Measurements from ENCODE around the gene KRTAP4-9. TPM values are rescaled to one million over a fixed set of nuclear protein-coding genes. Genes with fewer than 3 reads are reported as not detected.
A peak's percentile ranks its signal among the peaks of the same experiment; 100 is the strongest.
"Not testable (repeated sequence)": the region's sequence is repeated elsewhere in the genome, so short reads cannot be mapped to it uniquely, and the experiment has no call there.

Gene KRTAP4-9
- total and polyA plus RNA-seq, 5 experiments from 2014 or later, result not detected

DNA sequence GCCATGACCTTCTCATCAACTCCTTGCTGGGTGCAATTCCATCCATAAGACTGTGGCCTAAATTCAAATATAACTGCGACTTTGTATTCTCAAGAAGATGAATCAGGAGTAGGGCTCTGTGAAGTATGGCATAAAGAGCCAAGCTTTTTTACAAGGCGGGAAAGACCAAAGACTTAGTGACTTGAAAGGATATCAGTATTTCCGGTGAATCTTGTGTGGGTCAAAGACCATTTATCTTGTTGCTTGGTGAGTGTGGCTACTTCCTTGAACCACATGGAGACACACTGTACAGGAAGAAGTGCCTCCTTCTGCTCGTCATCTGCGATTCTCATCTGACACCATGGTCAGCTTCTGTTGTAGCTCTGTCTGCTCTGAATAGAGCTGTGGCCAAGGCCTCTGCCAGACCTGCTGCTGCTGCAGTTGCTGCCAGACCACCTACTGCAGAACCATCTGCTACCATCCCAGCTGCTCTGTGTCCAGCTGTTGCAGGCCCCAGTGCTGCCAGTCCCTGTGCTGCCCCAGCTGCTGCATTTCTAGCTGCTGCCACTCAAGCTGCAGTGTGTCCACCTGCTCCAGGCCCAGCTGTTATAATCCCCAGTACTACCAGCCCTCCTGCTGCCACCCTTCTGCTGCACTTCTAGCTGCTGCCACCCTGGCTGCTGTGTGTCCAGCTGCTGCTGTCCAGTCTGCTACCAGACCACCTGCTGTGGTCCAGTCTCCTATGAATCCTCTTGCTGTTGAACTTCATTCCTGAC, 33.4 kb upstream of the KRTAP4-9 start:
- ATAC-seq, result no peak
- Mint-ChIP-seq H3K9me3 (no peaks in the 10 kb centered on the region), H3K27ac (no peak overlapping the region), H3K4me1 (peaks cover 0 to 6% (median 2%) of the 10 kb centered on the region in 4 donors), H3K36me3 (no peaks in the 10 kb centered on the region), H3K4me3 (no peak overlapping the region), H3K27me3 (peaks cover 4 to 19% (median 11%) of the 10 kb centered on the region in 5 donors)
- POLR2A ChIA-PET, result no interaction called here
- no peak for DNase-seq

DNA sequence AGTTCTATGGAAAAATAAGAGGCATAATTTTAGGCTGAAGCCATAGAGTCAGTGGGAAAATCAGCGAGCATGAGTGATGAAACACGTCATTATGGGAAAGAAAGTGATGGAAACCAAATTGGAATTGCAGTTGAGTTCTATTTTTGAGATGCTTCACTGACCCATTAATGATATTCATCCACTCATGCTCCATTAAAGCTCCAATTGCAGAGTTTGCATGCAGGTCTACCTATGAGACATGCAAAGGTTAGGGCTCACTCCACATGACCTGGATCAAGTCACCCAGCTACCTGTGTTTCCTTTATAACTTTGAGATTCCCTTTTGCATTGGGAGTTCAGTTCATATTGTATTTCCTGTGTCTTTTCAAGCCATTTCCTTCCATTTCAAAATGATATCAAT, 31.5 kb upstream of the KRTAP4-9 start:
- H3K27ac Mint-ChIP-seq, result no peak overlapping the region
- peaks cover 4 to 22% (median 12%) of the 10 kb centered on the region in 5 donors for H3K27me3 Mint-ChIP-seq
- H3K4me3 Mint-ChIP-seq, result no peak overlapping the region
- no peaks in the 10 kb centered on the region for H3K36me3 Mint-ChIP-seq
- H3K4me1 Mint-ChIP-seq, result peaks cover 0 to 6% (median 2%) of the 10 kb centered on the region in 4 donors
- DNase-seq (no peak), ATAC-seq (no peak)
- no peaks in the 10 kb centered on the region for H3K9me3 Mint-ChIP-seq
- POLR2A ChIA-PET, result no interaction called here

DNA sequence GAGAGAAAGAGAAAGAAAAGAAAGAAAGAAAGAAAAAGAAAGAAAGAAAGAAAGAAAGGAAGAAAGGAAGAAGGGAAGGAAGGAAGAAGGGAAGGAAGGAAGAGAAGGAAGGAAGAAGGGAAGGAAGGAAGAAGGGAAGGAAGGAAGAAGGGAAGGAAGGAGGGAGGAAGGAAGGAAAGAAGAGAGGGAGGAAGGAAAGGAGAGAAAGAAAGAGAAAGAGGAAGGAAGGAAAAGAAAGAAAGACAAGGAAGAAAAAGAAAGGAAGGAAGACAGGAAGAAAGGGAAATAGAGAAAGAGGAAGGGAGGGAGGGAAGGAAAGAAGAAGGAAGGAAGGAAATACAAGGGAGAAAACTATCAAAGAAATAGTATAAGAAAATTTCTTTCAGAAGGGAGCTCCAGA, 28.4 kb upstream of the KRTAP4-9 start:
- no peak overlapping the region for H3K27ac Mint-ChIP-seq
- no peaks in the 10 kb centered on the region for H3K36me3 Mint-ChIP-seq
- no peaks in the 10 kb centered on the region for H3K9me3 Mint-ChIP-seq
- POLR2A ChIA-PET, result no interaction called here
- no peak for DNase-seq
- H3K27me3 Mint-ChIP-seq, result peaks cover 4 to 22% (median 15%) of the 10 kb centered on the region in 5 donors
- peaks cover 0 to 2% (median 0%) of the 10 kb centered on the region in 4 donors for H3K4me1 Mint-ChIP-seq
- ATAC-seq, result no peak
- no peak overlapping the region for H3K4me3 Mint-ChIP-seq

DNA sequence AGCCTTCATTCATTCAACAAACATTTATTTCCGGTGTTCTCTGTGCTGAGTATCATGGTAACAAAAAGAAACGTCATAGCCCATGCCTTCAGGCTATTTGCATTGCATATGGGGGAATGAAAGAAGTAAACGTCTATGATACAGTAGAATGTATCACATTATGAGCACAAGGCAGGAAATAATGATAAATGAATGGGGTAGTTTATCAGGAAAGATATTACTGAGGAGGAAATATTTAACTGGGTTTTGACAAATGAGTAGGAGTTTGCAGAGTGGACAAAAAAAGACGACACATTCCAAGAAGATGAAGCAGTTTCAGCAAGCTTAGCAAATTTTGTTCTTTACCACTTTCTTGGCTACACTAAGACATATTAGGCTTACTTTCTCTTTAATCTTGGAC, 22.6 kb upstream of the KRTAP4-9 start:
- Mint-ChIP-seq H3K4me3 (no peak overlapping the region), H3K27ac (no peak overlapping the region), H3K27me3 (peaks cover 0 to 10% (median 6%) of the 10 kb centered on the region in 5 donors), H3K4me1 (no peaks in the 10 kb centered on the region), H3K36me3 (no peaks in the 10 kb centered on the region), H3K9me3 (no peaks in the 10 kb centered on the region)
- ATAC-seq, result no peak
- POLR2A ChIA-PET, result interaction anchor here (0.6 kb wide), 1 partner anchor 404 kb away, joined by 5 read pairs; no protein-coding TSS in a partner anchor
- no peak for DNase-seq

DNA sequence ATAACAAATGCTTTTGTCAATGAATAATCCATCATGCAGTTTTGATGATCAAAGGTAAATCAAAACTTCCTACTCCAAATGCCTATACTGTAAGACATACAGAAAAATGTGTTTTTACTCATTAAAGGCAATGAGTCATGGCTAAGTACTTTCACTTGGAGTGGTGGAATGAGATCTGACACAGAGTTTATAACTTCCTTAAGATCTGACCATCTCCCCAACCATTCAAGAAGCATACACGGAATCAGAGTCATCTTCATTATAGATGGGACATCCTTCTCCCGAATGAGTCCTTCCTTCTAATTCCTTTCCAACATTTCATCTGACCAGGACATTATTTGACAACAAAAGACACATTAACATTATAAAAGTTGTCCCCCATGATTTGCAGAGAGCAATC, 21.8 kb upstream of the KRTAP4-9 start:
- H3K27me3 Mint-ChIP-seq, H3K36me3 Mint-ChIP-seq, H3K4me3 Mint-ChIP-seq, DNase-seq, H3K27ac Mint-ChIP-seq, H3K9me3 Mint-ChIP-seq, H3K4me1 Mint-ChIP-seq, ATAC-seq: not testable (repeated sequence)
- POLR2A ChIA-PET, result interaction anchor here (0.6 kb wide), 1 partner anchor 405 kb away, joined by 5 read pairs; no protein-coding TSS in a partner anchor

DNA sequence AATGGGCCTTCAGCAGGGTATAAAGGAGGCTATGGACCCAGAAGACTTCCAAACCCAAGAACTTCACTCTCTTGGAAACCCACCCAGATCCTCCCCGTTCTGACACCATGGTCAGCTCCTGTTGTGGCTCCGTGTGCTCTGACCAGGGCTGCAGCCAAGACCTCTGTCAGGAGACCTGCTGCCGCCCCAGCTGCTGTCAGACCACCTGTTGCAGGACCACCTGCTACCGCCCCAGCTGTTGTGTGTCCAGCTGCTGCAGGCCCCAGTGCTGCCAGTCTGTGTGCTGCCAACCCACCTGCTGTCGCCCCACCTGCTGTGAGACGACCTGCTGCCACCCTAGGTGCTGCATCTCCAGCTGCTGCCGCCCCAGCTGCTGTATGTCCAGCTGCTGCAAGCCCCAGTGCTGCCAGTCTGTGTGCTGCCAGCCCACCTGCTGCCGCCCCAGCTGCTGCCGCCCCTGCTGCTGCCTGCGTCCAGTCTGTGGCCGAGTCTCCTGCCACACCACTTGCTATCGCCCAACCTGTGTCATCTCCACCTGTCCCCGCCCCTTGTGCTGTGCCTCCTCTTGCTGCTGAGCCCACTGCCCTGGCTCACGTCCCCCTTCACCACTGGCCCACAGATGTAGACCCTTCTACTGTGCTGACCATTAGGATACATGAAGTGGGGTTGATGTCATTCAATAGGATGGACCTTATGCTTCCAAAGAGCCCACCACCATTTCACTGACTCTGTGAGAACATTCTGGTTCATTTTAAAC, 20.9 kb upstream of the KRTAP4-9 start, which contains the start of gene KRTAP4-7:
Gene KRTAP4-7 (plus strand): TSS at position 51 of the 757 bp plus-strand sequence. CDS start 57 bp downstream, at position 108.
- H3K27me3 Mint-ChIP-seq, H3K36me3 Mint-ChIP-seq, H3K4me1 Mint-ChIP-seq, POLR2A ChIA-PET, DNase-seq, H3K9me3 Mint-ChIP-seq, H3K4me3 Mint-ChIP-seq, H3K27ac Mint-ChIP-seq, ATAC-seq: not testable (repeated sequence)

DNA sequence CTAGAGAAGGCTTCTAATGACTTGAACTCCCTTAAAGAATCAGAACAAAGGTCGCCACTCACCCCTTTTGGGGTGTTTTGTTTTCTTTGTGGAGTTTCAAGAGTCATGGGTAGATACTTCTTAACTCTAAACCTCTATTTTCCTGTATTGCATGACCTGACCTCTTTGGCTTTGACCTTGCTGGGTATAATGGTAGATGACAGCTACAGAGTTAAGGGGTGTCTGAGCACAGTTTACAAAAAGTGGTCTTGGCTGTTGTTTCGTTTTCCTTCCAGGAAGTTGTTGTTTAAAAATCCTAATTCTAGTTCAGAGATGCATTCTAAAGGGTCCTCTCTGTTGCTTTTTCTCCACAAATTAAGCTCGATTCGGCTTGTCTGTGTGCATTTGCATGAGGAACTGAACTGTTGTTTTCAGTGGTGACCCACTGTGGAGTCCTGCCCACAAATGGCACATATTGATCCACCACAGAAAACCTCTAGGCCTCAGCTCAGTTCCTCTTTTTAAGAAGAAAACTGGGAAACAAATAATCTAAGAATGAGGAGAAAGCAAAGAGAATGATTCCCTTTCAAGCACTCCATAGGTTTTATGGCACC, 16.3 kb upstream of the KRTAP4-9 start:
- H3K4me1 Mint-ChIP-seq, DNase-seq, H3K4me3 Mint-ChIP-seq, H3K36me3 Mint-ChIP-seq, H3K9me3 Mint-ChIP-seq, H3K27ac Mint-ChIP-seq, ATAC-seq, POLR2A ChIA-PET, H3K27me3 Mint-ChIP-seq: not testable (repeated sequence)

DNA sequence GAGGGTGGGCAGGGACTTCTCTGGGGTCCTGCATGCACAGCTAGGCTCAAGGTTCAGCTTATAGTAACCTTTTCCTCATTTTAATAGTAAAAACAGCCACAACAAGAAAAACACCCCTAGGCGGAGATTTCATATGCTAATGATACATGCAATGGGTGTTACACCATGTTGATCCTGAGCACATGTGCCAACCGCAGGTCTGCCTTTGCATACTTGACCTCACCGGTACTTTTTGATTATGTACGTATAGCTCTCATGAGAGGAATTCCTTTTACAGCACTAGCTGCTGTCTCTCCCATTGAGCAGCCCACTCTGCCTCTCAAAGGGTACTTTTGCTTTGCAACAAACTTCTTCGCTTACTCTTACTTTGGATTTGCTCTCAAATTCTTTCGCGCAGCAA, 9.1 kb upstream of the KRTAP4-9 start:
- DNase-seq (no peak), ATAC-seq (no peak)
- H3K36me3 Mint-ChIP-seq, result peaks cover 0 to 5% (median 3%) of the 10 kb centered on the region in 3 donors
- peaks cover 6 to 14% (median 8%) of the 10 kb centered on the region in 5 donors for H3K27me3 Mint-ChIP-seq
- peak overlapping the region in 1 of 10 donors; percentile 34 for H3K27ac Mint-ChIP-seq
- no peak overlapping the region for H3K4me3 Mint-ChIP-seq
- peaks cover 0 to 7% (median 0%) of the 10 kb centered on the region in 9 donors for H3K9me3 Mint-ChIP-seq
- H3K4me1 Mint-ChIP-seq, result peaks cover 6 to 17% (median 10%) of the 10 kb centered on the region in 4 donors
- POLR2A ChIA-PET, result no interaction called here

DNA sequence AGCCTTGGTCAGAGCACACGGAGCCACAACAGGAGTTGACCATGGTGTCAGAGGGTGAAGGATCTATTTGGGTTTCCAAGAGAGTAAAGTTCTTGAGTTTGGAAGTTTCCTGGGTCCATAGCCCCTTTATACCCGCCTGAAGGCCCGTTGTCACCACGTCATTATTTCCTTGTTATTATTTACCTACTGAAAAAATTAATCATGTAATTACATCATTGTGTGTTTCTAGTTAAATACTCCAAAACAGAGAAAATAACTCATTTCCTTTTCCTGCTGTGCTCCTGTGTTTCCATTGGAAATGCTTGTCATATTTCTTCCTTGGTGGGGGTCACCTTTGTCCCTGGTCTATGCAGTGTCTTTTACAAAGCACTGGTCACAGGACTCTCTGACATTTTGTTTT, 7.1 kb upstream of the KRTAP4-9 start, which contains the start of gene KRTAP4-8:
Gene KRTAP4-8 (minus strand): TSS at position 101 of the 400 bp plus-strand sequence. CDS start 58 bp downstream, at position 43.
- POLR2A ChIA-PET, result no interaction called here
- Mint-ChIP-seq H3K36me3 (peaks cover 0 to 1% (median 1%) of the 10 kb centered on the region in 3 donors), H3K9me3 (peaks cover 0 to 2% (median 0%) of the 10 kb centered on the region in 9 donors), H3K4me1 (peaks cover 6 to 20% (median 12%) of the 10 kb centered on the region in 4 donors), H3K4me3 (no peak within 1 kb of the TSS), H3K27me3 (peaks cover 6 to 14% (median 8%) of the 10 kb centered on the region in 5 donors), H3K27ac (peak within 1 kb of the TSS in 1 of 10 donors; percentile 47)
- ATAC-seq (no peak), DNase-seq (no peak)

DNA sequence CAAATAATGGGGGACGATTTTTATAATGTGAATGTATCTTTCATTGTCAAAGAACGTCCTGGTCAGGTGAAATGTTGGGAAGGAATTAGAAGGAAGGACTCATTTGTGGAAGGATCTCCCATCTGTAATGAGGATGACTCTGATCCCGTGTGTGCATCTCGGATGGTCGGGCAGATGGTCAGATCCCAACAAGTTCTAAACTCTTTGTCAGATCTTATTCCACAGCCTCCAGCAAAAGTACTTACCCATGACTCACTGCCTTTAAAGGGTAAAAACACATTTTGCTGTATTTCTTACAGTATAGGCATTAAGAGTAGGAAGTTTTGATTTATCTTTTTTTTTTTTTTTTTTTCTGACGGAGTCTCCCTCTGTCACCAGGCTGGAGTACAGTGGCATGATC, 6.7 kb upstream of the KRTAP4-9 start:
- POLR2A ChIA-PET, result no interaction called here
- Mint-ChIP-seq H3K36me3 (no peaks in the 10 kb centered on the region), H3K4me1 (peaks cover 6 to 20% (median 12%) of the 10 kb centered on the region in 4 donors), H3K27ac (no peak overlapping the region), H3K27me3 (peaks cover 6 to 14% (median 8%) of the 10 kb centered on the region in 5 donors), H3K4me3 (no peak overlapping the region), H3K9me3 (no peaks in the 10 kb centered on the region)
- ATAC-seq, result no peak
- DNase-seq, result no peak

DNA sequence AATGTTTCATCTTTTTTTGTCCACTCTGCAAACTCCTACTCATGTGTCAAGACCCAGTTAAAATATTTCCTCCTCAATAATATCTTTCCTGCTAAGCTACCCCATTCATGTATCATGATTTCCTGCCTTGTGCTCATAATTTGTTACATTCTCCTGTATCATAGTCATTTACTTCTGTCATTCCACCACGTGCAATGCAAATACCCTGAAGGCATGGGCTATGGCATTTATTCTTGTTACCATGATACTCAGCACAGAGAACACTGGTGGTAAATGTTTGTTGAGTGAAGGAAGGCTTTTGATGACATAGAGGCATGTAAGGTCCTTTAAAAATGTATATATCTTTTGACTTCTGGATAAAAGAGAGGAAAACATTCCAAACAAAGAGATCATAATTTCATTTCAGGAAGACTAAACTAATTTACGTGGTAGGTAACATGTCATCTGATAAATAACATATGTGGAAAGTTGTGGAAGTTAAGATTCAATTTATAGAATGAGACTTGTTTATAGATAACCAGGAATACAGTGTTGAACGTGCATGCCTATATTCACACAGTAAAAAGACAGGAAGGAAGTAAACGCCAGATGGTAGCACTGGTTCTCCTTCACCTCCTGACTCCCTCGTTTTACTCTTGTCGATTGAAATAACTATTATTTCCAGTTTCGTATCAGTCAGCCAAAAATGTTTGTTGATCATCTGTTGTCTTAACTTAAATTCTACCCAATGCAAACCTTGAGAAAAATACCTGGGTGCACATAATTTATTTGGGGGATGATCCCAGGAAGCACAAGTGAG, 5.3 kb upstream of the KRTAP4-9 start:
- POLR2A ChIA-PET, H3K9me3 Mint-ChIP-seq, DNase-seq, H3K36me3 Mint-ChIP-seq: not testable (repeated sequence)
- peak; percentile 52 to 62 for ATAC-seq
- Mint-ChIP-seq H3K27ac (peak overlapping the region in 2 of 10 donors; percentile 11 to 24), H3K4me1 (peaks cover 6 to 20% (median 12%) of the 10 kb centered on the region in 4 donors), H3K27me3 (peaks cover 6 to 14% (median 8%) of the 10 kb centered on the region in 5 donors), H3K4me3 (peak overlapping the region in 5 of 10 donors; percentile 8 to 56 (median 32))
